Coronary artery (tissue), 2 donors: ENCODE results near the gene TMED4.

Source experiments
- DNase-seq: peaks from one replicate; pipeline ENCODE4 v3.0.0-alpha.2; 2017; ENCODE audit warnings: low spot score
- H3K27ac ChIP-seq, 2 donors: fragments of 200-600 bp; sonication (generic); one replicate each; pipeline ENCODE4 v1.5.1; 2016 to 2019
- H3K4me3 ChIP-seq: fragments of 200-600 bp; sonication (generic); 2 replicates; pipeline ENCODE4 v1.5.1; 2016; ENCODE audit warnings: mild to moderate bottlenecking, moderate library complexity
- TF ChIP-seq, protein P1 (sequence below): fragments of 200-600 bp; sonication (generic); IDR thresholded peaks from one replicate; pipeline ENCODE4 v1.5.1; 2019; ENCODE audit warnings: antibody characterized with exemption

The TMED4 gene

DNA sequence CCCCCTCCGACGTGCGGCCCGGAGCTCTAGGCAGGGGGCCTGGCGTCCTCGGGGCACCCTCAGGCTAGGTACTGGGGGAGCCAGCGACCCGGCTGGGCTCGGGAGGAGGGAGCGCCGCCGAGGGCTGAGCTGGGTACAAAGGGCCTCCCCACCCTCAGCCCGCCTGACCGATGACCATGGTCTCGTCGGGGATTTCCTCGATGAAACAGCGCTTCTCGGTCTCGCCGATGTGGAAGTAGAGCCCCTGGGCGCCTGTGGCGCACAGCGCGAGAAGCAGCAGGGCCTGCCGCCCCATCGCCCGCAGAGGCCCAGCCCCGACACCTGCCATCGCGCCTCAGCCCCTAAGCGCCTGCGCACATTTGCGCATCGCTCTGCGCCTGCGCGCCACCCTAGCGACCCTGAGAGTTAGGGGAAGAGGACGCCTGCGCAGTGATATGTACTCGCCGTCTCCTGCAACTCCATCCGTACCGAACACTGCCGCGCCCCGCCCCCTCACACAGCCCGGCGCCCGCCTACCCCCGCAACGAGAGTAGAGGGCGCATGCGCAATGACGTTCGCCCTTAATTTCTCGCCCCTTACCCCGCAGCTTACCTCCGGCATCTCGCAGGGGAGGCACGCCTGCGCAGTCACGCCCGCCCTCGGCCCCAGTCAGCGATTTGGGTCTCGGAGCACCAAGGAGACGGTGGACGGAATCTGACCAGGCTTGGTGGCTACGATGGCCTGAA lies at the start of gene TMED4:
Gene TMED4 (minus strand): TSS at position 353 of the 725 bp plus-strand sequence. CDS start 25 bp downstream, at position 328.
- Histone ChIP-seq H3K4me3 (peak within 1 kb of the TSS; percentile 76), H3K27ac (peak within 1 kb of the TSS; percentile 85 to 99)
- peak; percentile 99 for DNase-seq
- TF ChIP-seq, protein P1, sequence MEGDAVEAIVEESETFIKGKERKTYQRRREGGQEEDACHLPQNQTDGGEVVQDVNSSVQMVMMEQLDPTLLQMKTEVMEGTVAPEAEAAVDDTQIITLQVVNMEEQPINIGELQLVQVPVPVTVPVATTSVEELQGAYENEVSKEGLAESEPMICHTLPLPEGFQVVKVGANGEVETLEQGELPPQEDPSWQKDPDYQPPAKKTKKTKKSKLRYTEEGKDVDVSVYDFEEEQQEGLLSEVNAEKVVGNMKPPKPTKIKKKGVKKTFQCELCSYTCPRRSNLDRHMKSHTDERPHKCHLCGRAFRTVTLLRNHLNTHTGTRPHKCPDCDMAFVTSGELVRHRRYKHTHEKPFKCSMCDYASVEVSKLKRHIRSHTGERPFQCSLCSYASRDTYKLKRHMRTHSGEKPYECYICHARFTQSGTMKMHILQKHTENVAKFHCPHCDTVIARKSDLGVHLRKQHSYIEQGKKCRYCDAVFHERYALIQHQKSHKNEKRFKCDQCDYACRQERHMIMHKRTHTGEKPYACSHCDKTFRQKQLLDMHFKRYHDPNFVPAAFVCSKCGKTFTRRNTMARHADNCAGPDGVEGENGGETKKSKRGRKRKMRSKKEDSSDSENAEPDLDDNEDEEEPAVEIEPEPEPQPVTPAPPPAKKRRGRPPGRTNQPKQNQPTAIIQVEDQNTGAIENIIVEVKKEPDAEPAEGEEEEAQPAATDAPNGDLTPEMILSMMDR, result no peak

DNA sequence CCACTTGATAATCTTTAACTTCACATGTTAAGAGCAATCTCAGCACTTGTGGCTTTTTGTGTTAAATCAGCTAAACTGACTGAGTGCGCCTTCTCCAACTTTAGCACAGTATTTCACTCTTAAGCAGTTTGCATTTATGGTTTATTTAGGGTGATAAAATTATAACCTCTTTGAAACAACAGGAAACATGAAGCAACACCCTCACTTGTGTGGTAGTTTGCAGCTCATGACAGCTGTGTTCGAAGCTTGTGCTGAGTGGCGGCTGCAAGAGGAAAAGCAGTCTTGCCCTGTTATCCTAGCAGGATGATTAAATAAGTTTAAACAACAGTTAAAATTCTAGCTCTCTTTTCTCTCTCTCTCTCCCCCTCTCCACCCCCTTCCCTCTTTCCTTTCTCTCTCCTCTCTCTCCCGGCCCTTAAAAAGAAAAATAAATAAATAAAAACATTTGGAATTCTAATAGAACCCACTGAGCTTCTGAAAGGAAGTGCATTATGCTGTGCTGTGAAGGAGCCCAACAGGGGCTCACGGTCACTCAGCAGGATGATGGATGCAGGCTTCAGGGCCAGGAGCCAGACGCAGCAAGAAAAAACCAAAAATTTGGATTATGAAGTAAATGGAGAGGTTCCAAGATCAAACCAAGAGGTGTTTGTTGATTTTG lies 49.6 kb upstream of the TMED4 start:
- DNase-seq, result no peak
- H3K27ac ChIP-seq, result peak overlapping the region in 1 of 2 donors; percentile 72
- TF ChIP-seq, protein P1, result no peak
- no peak overlapping the region for H3K4me3 ChIP-seq

DNA sequence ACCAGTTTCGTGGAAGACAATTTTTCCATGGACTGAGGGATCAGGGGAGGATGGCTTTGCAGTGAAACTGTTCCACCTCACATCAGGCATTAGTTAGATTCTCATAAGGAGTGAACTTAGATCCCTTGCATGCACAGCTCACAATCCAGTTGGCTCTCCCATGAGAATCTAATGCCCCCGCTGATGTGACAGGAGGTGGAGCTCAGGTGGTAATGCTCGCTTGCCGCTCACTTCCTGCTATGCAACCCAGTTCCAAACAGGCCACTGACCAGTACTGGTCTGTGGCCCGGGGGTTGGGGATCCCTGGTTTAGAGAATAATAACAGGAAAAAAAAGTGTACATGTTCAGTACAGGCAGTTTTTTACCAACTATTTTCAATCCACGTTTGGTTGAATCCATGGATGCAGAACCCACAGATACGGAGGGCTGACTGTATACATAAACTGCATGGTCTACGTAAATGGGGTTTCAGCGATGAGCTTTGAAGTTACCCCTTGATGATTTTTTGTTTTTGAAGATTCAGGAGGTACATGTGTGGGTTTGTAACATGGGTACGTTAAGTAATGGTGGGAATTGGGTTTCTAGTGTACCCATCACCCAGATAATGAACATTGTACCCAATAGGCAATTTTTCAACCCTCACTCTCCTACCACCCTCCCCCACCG lies 48.9 kb upstream of the TMED4 start:
- Histone ChIP-seq H3K4me3 (no peak overlapping the region), H3K27ac (peak overlapping the region in 1 of 2 donors; percentile 66)
- DNase-seq, result no peak
- TF ChIP-seq, protein P1, result no peak

DNA sequence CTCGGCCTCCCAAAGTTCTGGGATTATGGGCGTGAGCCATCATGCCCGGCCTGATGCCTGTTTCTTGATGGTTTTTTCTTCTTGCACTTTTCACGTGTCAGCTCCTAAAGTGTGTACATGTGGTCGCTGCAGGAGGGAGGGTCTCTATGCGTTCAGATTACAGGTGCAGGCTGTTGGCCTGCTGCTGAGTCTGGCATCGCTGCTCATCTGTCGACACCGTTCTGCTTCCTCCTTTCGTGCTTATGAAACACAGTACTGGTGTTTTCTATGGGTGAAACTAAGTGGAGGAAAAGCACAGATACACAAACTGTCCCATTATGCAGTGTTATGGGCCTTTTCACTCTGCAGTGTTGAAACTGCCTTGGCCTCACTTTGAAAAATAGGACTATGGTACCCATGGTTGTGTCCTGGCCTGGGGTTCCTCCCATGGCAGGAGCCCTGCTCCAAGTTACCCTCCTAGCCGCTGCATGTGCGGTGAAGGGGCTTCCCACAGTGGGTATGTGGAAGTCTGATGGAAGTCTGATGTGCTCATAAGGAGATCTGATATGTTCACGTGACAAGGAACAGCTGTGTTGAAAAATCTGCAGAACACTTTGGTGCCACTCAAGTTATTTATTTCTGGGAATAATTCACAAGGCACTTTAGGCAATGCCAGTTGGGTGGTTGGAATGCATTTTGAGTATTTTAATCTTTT lies 47.9 kb upstream of the TMED4 start:
- H3K4me3 ChIP-seq, result no peak overlapping the region
- H3K27ac ChIP-seq, result peak overlapping the region in 1 of 2 donors; percentile 66
- no peak for DNase-seq
- TF ChIP-seq, protein P1, result no peak

DNA sequence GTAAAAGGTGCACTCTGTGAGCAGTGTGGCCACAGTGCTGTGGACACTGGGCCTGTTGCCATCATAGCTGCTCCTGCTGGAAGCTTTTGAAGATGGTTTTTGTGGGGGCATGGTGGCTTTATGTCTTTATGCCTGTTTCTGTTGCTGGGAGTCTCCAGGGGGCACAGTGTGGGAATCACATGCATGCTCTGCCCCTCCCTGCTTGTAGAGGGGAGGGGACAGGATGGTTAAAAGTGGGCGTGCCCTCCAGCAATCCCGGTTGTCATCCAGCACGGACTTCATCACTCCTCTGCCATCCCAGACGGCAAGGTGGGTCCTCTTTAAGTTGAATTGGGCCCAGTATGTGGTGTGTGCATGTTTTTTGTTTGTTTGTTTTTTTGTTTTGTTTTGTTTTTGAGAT lies 44.6 kb upstream of the TMED4 start:
- DNase-seq, result no peak
- no peak overlapping the region for H3K4me3 ChIP-seq
- TF ChIP-seq, protein P1, result no peak
- no peak overlapping the region for H3K27ac ChIP-seq

DNA sequence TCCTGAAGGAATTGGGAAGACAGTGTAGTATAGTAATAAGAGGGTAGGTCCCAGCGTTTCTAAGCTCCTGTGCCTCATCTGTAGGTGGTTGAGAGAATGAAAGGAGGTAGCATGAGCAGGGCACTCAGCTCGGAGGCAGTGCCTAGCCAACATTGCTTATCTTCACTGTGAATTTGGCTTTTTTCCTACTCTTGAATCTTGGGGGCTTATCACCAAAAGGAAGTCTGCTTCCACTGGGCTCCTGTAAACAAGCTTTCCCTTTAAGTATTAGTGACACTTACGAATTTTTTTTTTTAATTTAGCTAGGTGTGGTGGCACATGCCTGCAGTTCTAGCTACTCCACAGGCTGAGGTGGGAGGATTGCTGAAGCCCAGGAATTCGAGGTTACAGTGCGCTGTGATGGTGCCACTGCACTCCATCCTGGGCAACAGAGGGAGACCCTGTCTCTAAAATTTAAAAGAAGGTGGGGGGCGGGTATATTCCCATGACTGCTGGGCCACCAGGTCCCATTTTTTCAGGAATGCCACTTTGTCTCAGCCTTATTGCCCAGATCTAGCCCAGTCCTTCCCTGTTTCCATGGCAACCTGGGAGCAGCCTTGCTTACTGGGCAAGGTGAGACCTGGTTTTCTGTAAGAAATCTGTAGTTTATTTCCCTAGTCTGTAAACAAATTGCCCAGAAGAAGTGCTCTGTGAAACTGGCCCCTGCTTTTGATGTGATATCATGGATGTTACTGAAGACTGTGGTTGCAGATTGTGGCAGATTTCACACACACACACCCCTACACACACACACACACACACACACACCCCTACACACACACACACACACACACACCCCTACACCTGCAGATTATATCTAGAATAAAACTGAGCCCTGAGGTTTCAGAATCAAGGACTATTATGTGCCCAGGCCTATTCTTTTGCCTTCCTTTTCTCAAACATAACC lies 43.8 kb upstream of the TMED4 start:
- H3K4me3 ChIP-seq, result no peak overlapping the region
- no peak for DNase-seq
- TF ChIP-seq, protein P1, result no peak
- no peak overlapping the region for H3K27ac ChIP-seq
